ENCODE measurements around the gene SLC48A1. TPM values are rescaled to one million over a fixed set of nuclear protein-coding genes. Genes with fewer than 3 reads are reported as not detected.

The SLC48A1 gene
- polyA plus RNA-seq, 1 donor from 2014 or later: 8.0 TPM

- no peak overlapping the region for H3K4me2 ChIP-seq (ENCODE audit: low read length)
- H3F3A ChIP-seq (ENCODE audit: insufficient read depth, low read length, poor library complexity, severe bottlenecking): no peaks in the 10 kb centered on the region
- no peaks in the 10 kb centered on the region for H4K20me1 ChIP-seq (ENCODE audit: insufficient read depth)
- peak overlapping the region; percentile 52 for H3K9ac ChIP-seq (ENCODE audit: low read length)
- no peaks in the 10 kb centered on the region for H3K9me3 ChIP-seq (ENCODE audit: low read length)
- TF ChIP-seq RAD21 (conservative IDR thresholded peaks at IDR 0.05): no peak
- no peak for TF ChIP-seq SMC3 (conservative IDR thresholded peaks at IDR 0.05; ENCODE audit: poor library complexity)
- TF ChIP-seq TAF1 (IDR thresholded peaks at IDR 0.05; ENCODE audit: low read depth): no peak
- TF ChIP-seq, protein P1, sequence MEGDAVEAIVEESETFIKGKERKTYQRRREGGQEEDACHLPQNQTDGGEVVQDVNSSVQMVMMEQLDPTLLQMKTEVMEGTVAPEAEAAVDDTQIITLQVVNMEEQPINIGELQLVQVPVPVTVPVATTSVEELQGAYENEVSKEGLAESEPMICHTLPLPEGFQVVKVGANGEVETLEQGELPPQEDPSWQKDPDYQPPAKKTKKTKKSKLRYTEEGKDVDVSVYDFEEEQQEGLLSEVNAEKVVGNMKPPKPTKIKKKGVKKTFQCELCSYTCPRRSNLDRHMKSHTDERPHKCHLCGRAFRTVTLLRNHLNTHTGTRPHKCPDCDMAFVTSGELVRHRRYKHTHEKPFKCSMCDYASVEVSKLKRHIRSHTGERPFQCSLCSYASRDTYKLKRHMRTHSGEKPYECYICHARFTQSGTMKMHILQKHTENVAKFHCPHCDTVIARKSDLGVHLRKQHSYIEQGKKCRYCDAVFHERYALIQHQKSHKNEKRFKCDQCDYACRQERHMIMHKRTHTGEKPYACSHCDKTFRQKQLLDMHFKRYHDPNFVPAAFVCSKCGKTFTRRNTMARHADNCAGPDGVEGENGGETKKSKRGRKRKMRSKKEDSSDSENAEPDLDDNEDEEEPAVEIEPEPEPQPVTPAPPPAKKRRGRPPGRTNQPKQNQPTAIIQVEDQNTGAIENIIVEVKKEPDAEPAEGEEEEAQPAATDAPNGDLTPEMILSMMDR (IDR thresholded peaks at IDR 0.05; ENCODE audit: poor library complexity, severe bottlenecking): no peak
- TF ChIP-seq MXI1 (conservative IDR thresholded peaks at IDR 0.05; ENCODE audit: poor library complexity, severe bottlenecking): no peak
- no peak for TF ChIP-seq POLR2AphosphoS5 (IDR thresholded peaks at IDR 0.05)
- TF ChIP-seq EZH2 (IDR thresholded peaks at IDR 0.05; ENCODE audit: borderline replicate concordance, insufficient read depth, low read length, poor library complexity, severe bottlenecking): no peak
- TF ChIP-seq REST (IDR thresholded peaks at IDR 0.05; ENCODE audit: borderline replicate concordance): no peak
- TF ChIP-seq EP300 (conservative IDR thresholded peaks at IDR 0.05; ENCODE audit: poor library complexity, severe bottlenecking): no peak
- H3K27me3 ChIP-seq (ENCODE audit: insufficient read depth, low read depth, low read length): no peaks in the 10 kb centered on the region
- no peak overlapping the region for H3K27ac ChIP-seq (ENCODE audit: low read length)
- no peak overlapping the region for H3K4me3 ChIP-seq (ENCODE audit: low read length)
- H3K36me3 ChIP-seq (ENCODE audit: insufficient read depth, low read length): no peaks in the 10 kb centered on the region
- H3K79me2 ChIP-seq (replicated peaks; ENCODE audit: insufficient read depth, low read length): no peaks in the 10 kb centered on the region
- H2AFZ ChIP-seq (ENCODE audit: low read depth, low read length): peak overlapping the region; percentile 27
- no peaks in the 10 kb centered on the region for H3K9me2 ChIP-seq (ENCODE audit: insufficient read depth, low read length)
Observed at GRCh38 chr12:47734725-47735480, 38.1 kb upstream of the SLC48A1 start.

DNA sequence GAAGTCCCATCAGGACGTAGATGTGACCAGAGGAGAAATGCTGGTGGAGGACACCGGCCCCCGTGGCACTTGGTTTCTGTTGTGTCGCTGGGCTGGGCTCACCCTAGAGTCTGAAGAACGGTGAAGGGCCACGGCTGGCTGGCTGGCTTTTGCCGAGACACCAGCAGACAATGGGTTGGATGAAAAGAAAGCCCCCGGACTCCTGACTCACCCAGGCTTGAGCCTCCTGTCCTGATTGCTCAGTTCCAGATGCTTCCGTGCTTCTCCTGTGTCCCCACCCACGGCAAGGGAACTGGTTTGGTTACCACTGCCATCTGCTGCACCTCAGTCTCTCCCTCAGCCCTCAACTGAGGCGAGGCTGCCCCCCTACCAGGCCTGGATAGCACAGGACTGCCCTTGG lies 37.4 kb upstream of the SLC48A1 start:
- no peaks in the 10 kb centered on the region for H3K9me3 ChIP-seq (ENCODE audit: low read length)
- no peaks in the 10 kb centered on the region for H3K9me2 ChIP-seq (ENCODE audit: insufficient read depth, low read length)
- no peak for TF ChIP-seq TAF1 (IDR thresholded peaks at IDR 0.05; ENCODE audit: low read depth)
- TF ChIP-seq, protein P1 (IDR thresholded peaks at IDR 0.05; ENCODE audit: poor library complexity, severe bottlenecking): no peak
- H3K79me2 ChIP-seq (replicated peaks; ENCODE audit: insufficient read depth, low read length): no peaks in the 10 kb centered on the region
- H3K27ac ChIP-seq (ENCODE audit: low read length): no peak overlapping the region
- no peaks in the 10 kb centered on the region for H4K20me1 ChIP-seq (ENCODE audit: insufficient read depth)
- no peak overlapping the region for H3K9ac ChIP-seq (ENCODE audit: low read length)
- no peaks in the 10 kb centered on the region for H3K27me3 ChIP-seq (ENCODE audit: insufficient read depth, low read depth, low read length)
- no peak overlapping the region for H3K4me2 ChIP-seq (ENCODE audit: low read length)
- H2AFZ ChIP-seq (ENCODE audit: low read depth, low read length): no peak overlapping the region
- no peaks in the 10 kb centered on the region for H3F3A ChIP-seq (ENCODE audit: insufficient read depth, low read length, poor library complexity, severe bottlenecking)
- H3K4me3 ChIP-seq (ENCODE audit: low read length): no peak overlapping the region
- H3K36me3 ChIP-seq (ENCODE audit: insufficient read depth, low read length): no peaks in the 10 kb centered on the region
